Left ventricle myocardium inferior (tissue), 1 donor: ENCODE measurements around the gene MKNK2. TPM values are rescaled to one million over a fixed set of nuclear protein-coding genes. Genes with fewer than 3 reads are reported as not detected.
"Not testable (repeated sequence)": the region's sequence is repeated elsewhere in the genome, so short reads cannot be mapped to it uniquely, and the experiment has no call there.

Experiments
- DNase-seq: peaks from one replicate; pipeline ENCODE4 v3.0.0-alpha.2; 2020
- H3K27ac ChIP-seq: fragments of 200-600 bp; replicated peaks from 2 replicates; pipeline ENCODE4 v1.8.0; 2021
- H3K27me3 ChIP-seq: fragments of 200-600 bp; 2 replicates; pipeline ENCODE4 v1.8.0; 2021; ENCODE audit warnings: low read depth
- H3K36me3 ChIP-seq: fragments of 200-600 bp; 2 replicates; pipeline ENCODE4 v1.8.0; 2021
- H3K4me1 ChIP-seq: fragments of 200-600 bp; 2 replicates; pipeline ENCODE4 v1.8.0; 2021
- H3K4me3 ChIP-seq: fragments of 200-600 bp; 2 replicates; pipeline ENCODE4 v1.8.0; 2021; ENCODE audit warnings: mild to moderate bottlenecking, moderate library complexity
- H3K9me3 ChIP-seq: fragments of 200-600 bp; replicated peaks from 2 replicates; pipeline ENCODE4 v1.8.0; 2021
- intact Hi-C: fragments of 100-400 bp; cut with micrococcal nuclease; formaldehyde crosslinking; loops from one replicate; pipeline ENCODE4 v1.11.0; 2022
- total RNA-seq: library from RNA; stranded (reverse); fragmentation: NEBNext Ultra II Directional; extraction: Animal tissue kit (Norgen Biotek cat#: 25700); gene quantifications from one replicate; pipeline ENCODE4 v1.2.1, GENCODE V29; 2021
- TF ChIP-seq, protein P1 (sequence below): fragments of 200-600 bp; IDR thresholded peaks from 2 replicates; pipeline ENCODE4 v1.8.0; 2021; ENCODE audit warnings: antibody characterized with exemption, mild to moderate bottlenecking, borderline replicate concordance
- donor health status: DM: no; HTN: yes; CAD: no; lungs with severe emphysema.

MKNK2 gene
- total RNA-seq, 1 donor from 2014 or later = 200 TPM

GRCh38 chr19:2089001-2089711 lies 38.1 kb upstream of the MKNK2 start:
- intact Hi-C loops = no loop called here
- no peaks in the 10 kb centered on the region for H3K9me3 ChIP-seq
- H3K27me3 ChIP-seq = no peaks in the 10 kb centered on the region
- no peak overlapping the region for H3K4me3 ChIP-seq
- no peak for DNase-seq
- peaks cover 65% of the 10 kb centered on the region for H3K4me1 ChIP-seq
- peaks cover 8% of the 10 kb centered on the region for H3K36me3 ChIP-seq
- peak overlapping the region; percentile 71 for H3K27ac ChIP-seq
- TF ChIP-seq, protein P1, sequence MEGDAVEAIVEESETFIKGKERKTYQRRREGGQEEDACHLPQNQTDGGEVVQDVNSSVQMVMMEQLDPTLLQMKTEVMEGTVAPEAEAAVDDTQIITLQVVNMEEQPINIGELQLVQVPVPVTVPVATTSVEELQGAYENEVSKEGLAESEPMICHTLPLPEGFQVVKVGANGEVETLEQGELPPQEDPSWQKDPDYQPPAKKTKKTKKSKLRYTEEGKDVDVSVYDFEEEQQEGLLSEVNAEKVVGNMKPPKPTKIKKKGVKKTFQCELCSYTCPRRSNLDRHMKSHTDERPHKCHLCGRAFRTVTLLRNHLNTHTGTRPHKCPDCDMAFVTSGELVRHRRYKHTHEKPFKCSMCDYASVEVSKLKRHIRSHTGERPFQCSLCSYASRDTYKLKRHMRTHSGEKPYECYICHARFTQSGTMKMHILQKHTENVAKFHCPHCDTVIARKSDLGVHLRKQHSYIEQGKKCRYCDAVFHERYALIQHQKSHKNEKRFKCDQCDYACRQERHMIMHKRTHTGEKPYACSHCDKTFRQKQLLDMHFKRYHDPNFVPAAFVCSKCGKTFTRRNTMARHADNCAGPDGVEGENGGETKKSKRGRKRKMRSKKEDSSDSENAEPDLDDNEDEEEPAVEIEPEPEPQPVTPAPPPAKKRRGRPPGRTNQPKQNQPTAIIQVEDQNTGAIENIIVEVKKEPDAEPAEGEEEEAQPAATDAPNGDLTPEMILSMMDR = no peak

GRCh38 chr19:2087621-2088100 lies 36.6 kb upstream of the MKNK2 start:
- peaks cover 63% of the 10 kb centered on the region for H3K4me1 ChIP-seq
- H3K27ac ChIP-seq = peak overlapping the region; percentile 9
- H3K27me3 ChIP-seq = no peaks in the 10 kb centered on the region
- H3K9me3 ChIP-seq = no peaks in the 10 kb centered on the region
- intact Hi-C loops = no loop called here
- DNase-seq = no peak
- no peak overlapping the region for H3K4me3 ChIP-seq
- TF ChIP-seq, protein P1 = no peak
- H3K36me3 ChIP-seq = peaks cover 13% of the 10 kb centered on the region

- DNase-seq, H3K4me3 ChIP-seq, H3K9me3 ChIP-seq, intact Hi-C loops, H3K27me3 ChIP-seq: not testable (repeated sequence)
- H3K27ac ChIP-seq = peak overlapping the region; percentile 9
- peaks cover 13% of the 10 kb centered on the region for H3K36me3 ChIP-seq
- peaks cover 61% of the 10 kb centered on the region for H3K4me1 ChIP-seq
These were observed 35.9 kb upstream of the MKNK2 start for GRCh38 chr19:2086695-2087620.

GRCh38 chr19:2084993-2085720 lies 34.1 kb upstream of the MKNK2 start:
- DNase-seq = peak; percentile 64
- H3K27me3 ChIP-seq = no peaks in the 10 kb centered on the region
- H3K27ac ChIP-seq = peak overlapping the region; percentile 57
- H3K36me3 ChIP-seq = peaks cover 30% of the 10 kb centered on the region
- H3K9me3 ChIP-seq = no peaks in the 10 kb centered on the region
- peaks cover 46% of the 10 kb centered on the region for H3K4me1 ChIP-seq
- no peak overlapping the region for H3K4me3 ChIP-seq
- TF ChIP-seq, protein P1 = no peak
- intact Hi-C loops = no loop called here

DNA sequence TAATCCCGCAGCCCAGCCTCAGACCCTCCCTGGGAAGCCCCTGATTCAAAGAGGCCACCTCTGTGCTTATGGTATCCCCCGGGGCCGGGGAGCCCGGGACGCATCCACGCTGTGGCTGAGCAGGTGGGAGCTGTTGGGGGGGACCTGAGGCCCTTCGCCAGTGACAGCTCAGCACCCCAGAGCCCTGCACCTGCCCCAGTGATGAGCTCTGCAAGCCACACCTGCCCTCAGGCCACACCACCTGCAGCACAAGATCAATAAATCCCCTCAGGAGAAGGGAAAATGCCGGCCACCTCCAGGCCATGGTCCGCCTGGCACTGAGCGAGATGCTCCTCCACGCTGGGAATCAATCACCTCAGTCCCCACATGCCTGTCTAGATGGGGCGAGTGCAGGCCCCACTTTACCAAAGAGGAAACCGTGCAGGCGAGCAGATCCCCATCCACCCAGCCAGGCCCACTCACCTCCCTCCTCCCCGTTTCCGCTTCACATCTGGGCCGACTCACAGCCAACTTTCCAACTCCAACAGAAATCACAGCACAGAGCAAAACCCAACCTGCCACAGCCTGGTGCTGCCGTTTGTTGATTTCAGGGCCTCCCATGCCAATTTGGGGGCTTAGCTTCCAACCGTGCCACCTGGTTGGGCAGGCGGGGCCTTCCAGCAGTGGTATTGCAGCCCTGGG lies 32.3 kb upstream of the MKNK2 start:
- no peak for DNase-seq
- Histone ChIP-seq H3K36me3 (peaks cover 48% of the 10 kb centered on the region), H3K4me1 (peaks cover 34% of the 10 kb centered on the region), H3K27ac (peak overlapping the region; percentile 57), H3K27me3 (no peaks in the 10 kb centered on the region), H3K9me3 (no peaks in the 10 kb centered on the region), H3K4me3 (peak overlapping the region; percentile 3)
- TF ChIP-seq, protein P1 = no peak
- intact Hi-C loops = no loop called here
